AG04450 (cell line): Measurements from ENCODE around the gene ARID3A. TPM values are rescaled to one million over a fixed set of nuclear protein-coding genes. Genes with fewer than 3 reads are reported as not detected.

Source experiments
- CTCF ChIA-PET: fragments of 300-600, 350-600 bp; formaldehyde crosslinking; extraction: SDS; loops from one replicate; lab custom pipeline; 2022; ENCODE audit warnings: antibody characterized with exemption, inconsistent platforms; lab: Charles Lee
- POLR2A ChIA-PET: fragments of 350-600 bp; formaldehyde crosslinking; extraction: SDS; loops from one replicate; lab custom pipeline; 2021; ENCODE audit warnings: antibody characterized with exemption, inconsistent platforms; lab: Yijun Ruan, JAX
- DNase-seq: peaks from one replicate; pipeline ENCODE4 v3.0.0-alpha.2; 2011; ENCODE audit warnings: low read depth, low spot score
- H3K27ac ChIP-seq: one replicate; pipeline ENCODE4 v1.5.1; 2012; ENCODE audit warnings: low read depth, low read length, control low read depth
- H3K27me3 ChIP-seq: one replicate; pipeline ENCODE4 v1.6.0; 2012; ENCODE audit warnings: low read length; ENCODE audit not compliant: control insufficient read depth, insufficient read depth
- H3K4me3 ChIP-seq: 2 replicates; pipeline ENCODE4 v1.5.1; 2011; ENCODE audit warnings: mild to moderate bottlenecking, low read depth, low read length, control low read depth
- H3K9me3 ChIP-seq: 2 replicates; pipeline ENCODE4 v1.5.1; 2012; ENCODE audit warnings: low read length; ENCODE audit not compliant: control insufficient read depth, insufficient read depth
- CTCF ChIP-seq: IDR thresholded peaks from 2 replicates; pipeline ENCODE4 v1.5.1; 2011; ENCODE audit warnings: low read depth, low read length, control low read depth, inconsistent platforms
- polyA plus RNA-seq: library from polyadenylated mRNA; depleted of rRNA; stranded (reverse); fragments of >200 nt; gene quantifications from 2 replicates; pipeline ENCODE4 v1.2.3, GENCODE V29; 2011

ARID3A gene
- polyA plus RNA-seq, 1 experiment: 7.6 TPM

GRCh38 chr19:944171-944567, 18.3 kb downstream of the ARID3A start:
- Histone ChIP-seq H3K27me3 (no peaks in the 10 kb centered on the region), H3K27ac (no peak overlapping the region), H3K4me3 (no peak overlapping the region), H3K9me3 (peaks cover 7% of the 10 kb centered on the region; the same call in 1 of the 2 replicates)
- no peak for TF ChIP-seq CTCF
- ChIA-PET CTCF (no interaction called here), POLR2A (no interaction called here)
- DNase-seq: no peak

GRCh38 chr19:944663-945241, 18.9 kb downstream of the ARID3A start:
- Histone ChIP-seq H3K9me3 (peaks cover 7% of the 10 kb centered on the region; the same call in 1 of the 2 replicates), H3K27me3 (no peaks in the 10 kb centered on the region), H3K27ac (no peak overlapping the region), H3K4me3 (no peak overlapping the region)
- no peak for DNase-seq
- POLR2A ChIA-PET: no interaction called here
- TF ChIP-seq CTCF: no peak
- CTCF ChIA-PET: no interaction called here

GRCh38 chr19:945401-946252, 19.8 kb downstream of the ARID3A start:
- Histone ChIP-seq H3K27me3 (no peaks in the 10 kb centered on the region), H3K4me3 (no peak overlapping the region), H3K27ac (no peak overlapping the region), H3K9me3 (peaks cover 7% of the 10 kb centered on the region; the same call in 1 of the 2 replicates)
- no peak for DNase-seq
- no peak for TF ChIP-seq CTCF
- ChIA-PET POLR2A (interaction anchor here (0.5 kb wide), 1 partner anchor 15 kb away, joined by 7 read pairs; no protein-coding TSS in a partner anchor), CTCF (no interaction called here)

- POLR2A ChIA-PET: no interaction called here
- peaks cover 7% of the 10 kb centered on the region; the same call in 1 of the 2 replicates for H3K9me3 ChIP-seq
Measured at GRCh38 chr19:947090-947706, 21.4 kb downstream of the ARID3A start.

More at GRCh38 chr19:947090-947706, 21.4 kb downstream of the ARID3A start:
- no peak for DNase-seq
- H3K4me3 ChIP-seq: no peak overlapping the region
- TF ChIP-seq CTCF: no peak
- no peak overlapping the region for H3K27ac ChIP-seq
- H3K27me3 ChIP-seq: no peaks in the 10 kb centered on the region
- CTCF ChIA-PET: no interaction called here
